NCI-H2081 (cell line): ENCODE results near the gene TTLL11.
"Not testable (repeated sequence)": the region's sequence is repeated elsewhere in the genome, so short reads cannot be mapped to it uniquely, and the experiment has no call there.

Experiments used
- DNase-seq, 2 experiments: peaks; one replicate each; lab custom pipeline; 2025; lab: John Stamatoyannopoulos, UW

The TTLL11 gene

GRCh38 chr9:122004589-122004988 is 88.5 kb downstream of the TTLL11 start:
- DNase-seq: no peak

- peak in 1 of 2 experiments; percentile 40 for DNase-seq
Observed at GRCh38 chr9:122001491-122002201, 91.5 kb downstream of the TTLL11 start.

GRCh38 chr9:122000526-122000925 is 92.6 kb downstream of the TTLL11 start:
- DNase-seq: not testable (repeated sequence)

- no peak for DNase-seq
Observed at GRCh38 chr9:121999556-121999955, 93.6 kb downstream of the TTLL11 start.

GRCh38 chr9:121998513-121999049 is 94.5 kb downstream of the TTLL11 start:
- no peak for DNase-seq

GRCh38 chr9:121997791-121998190 is 95.3 kb downstream of the TTLL11 start:
- no peak for DNase-seq

- no peak for DNase-seq
Observed at GRCh38 chr9:121996783-121997182, 96.3 kb downstream of the TTLL11 start.

GRCh38 chr9:121995997-121996396 is 97.1 kb downstream of the TTLL11 start:
- no peak for DNase-seq

GRCh38 chr9:121992571-121993212 is 100.4 kb downstream of the TTLL11 start:
- peak; percentile 73 to 77 for DNase-seq

GRCh38 chr9:121991307-121991661 is 101.8 kb downstream of the TTLL11 start:
- no peak for DNase-seq

- no peak for DNase-seq
Observed at GRCh38 chr9:121990600-121991306, 102.4 kb downstream of the TTLL11 start.

GRCh38 chr9:121989010-121989409 is 104.1 kb downstream of the TTLL11 start:
- no peak for DNase-seq

GRCh38 chr9:121987314-121987713 is 105.8 kb downstream of the TTLL11 start:
- no peak for DNase-seq

GRCh38 chr9:121985792-121986494 is 107.2 kb downstream of the TTLL11 start:
- no peak for DNase-seq

- no peak for DNase-seq
Observed at GRCh38 chr9:121984726-121985402, 108.2 kb downstream of the TTLL11 start.

GRCh38 chr9:121983736-121984135 is 109.4 kb downstream of the TTLL11 start:
- no peak for DNase-seq

- DNase-seq: no peak
Observed at GRCh38 chr9:121981118-121981883, 111.8 kb downstream of the TTLL11 start.

GRCh38 chr9:121980665-121981064 is 112.4 kb downstream of the TTLL11 start:
- not testable (repeated sequence) for DNase-seq

GRCh38 chr9:121979736-121980135 is 113.4 kb downstream of the TTLL11 start:
- no peak for DNase-seq

- DNase-seq: no peak
Observed at GRCh38 chr9:121976751-121977150, 116.4 kb downstream of the TTLL11 start.

- no peak for DNase-seq
Observed at GRCh38 chr9:121975801-121976277, 117.3 kb downstream of the TTLL11 start.
